Measurements from ENCODE around the gene UBA3.

Gene UBA3

GRCh38 chr3:69013253-69014021 is 66.7 kb downstream of the UBA3 start, which contains the start of gene EOGT:
Gene EOGT, minus strand, starts transcription at chr3:69013684. Its CDS starts 3,838 bp downstream, at chr3:69009846.
- peak; percentile 72 to 78 for DNase-seq (ENCODE audit: extremely low read depth in 1 of 2, low read depth in 1 of 2)

- peak in 1 of 2 donors; percentile 6 for DNase-seq (ENCODE audit: extremely low read depth in 1 of 2, low read depth in 1 of 2)
Observed at GRCh38 chr3:69012800-69013252, 67.3 kb downstream of the UBA3 start.

GRCh38 chr3:69012100-69012799 is 67.9 kb downstream of the UBA3 start:
- DNase-seq (ENCODE audit: extremely low read depth in 1 of 2, low read depth in 1 of 2): no peak

GRCh38 chr3:69011096-69011730 is 69.0 kb downstream of the UBA3 start:
- DNase-seq (ENCODE audit: extremely low read depth in 1 of 2, low read depth in 1 of 2): no peak

- no peak for DNase-seq (ENCODE audit: extremely low read depth in 1 of 2, low read depth in 1 of 2)
Observed at GRCh38 chr3:69009559-69010410, 70.4 kb downstream of the UBA3 start.

- DNase-seq (ENCODE audit: extremely low read depth in 1 of 2, low read depth in 1 of 2): no peak
Observed at GRCh38 chr3:69008980-69009379, 71.2 kb downstream of the UBA3 start.

- no peak for DNase-seq (ENCODE audit: extremely low read depth in 1 of 2, low read depth in 1 of 2)
Observed at GRCh38 chr3:69005791-69006482, 74.2 kb downstream of the UBA3 start.

- DNase-seq (ENCODE audit: extremely low read depth in 1 of 2, low read depth in 1 of 2): no peak
Observed at GRCh38 chr3:69005071-69005790, 74.9 kb downstream of the UBA3 start.

Data from stimulated activated CD8-positive, alpha-beta memory T cell treated with anti-CD3 and anti-CD28 coated beads, Interleukin-7, amount 100 ng/mL, for 48 hours (primary cell).